ENCODE results near the gene CALML5. TPM values are rescaled to one million over a fixed set of nuclear protein-coding genes. Genes with fewer than 3 reads are reported as not detected.

CALML5 gene, protein sequence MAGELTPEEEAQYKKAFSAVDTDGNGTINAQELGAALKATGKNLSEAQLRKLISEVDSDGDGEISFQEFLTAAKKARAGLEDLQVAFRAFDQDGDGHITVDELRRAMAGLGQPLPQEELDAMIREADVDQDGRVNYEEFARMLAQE
- not detected for total RNA-seq

DNA sequence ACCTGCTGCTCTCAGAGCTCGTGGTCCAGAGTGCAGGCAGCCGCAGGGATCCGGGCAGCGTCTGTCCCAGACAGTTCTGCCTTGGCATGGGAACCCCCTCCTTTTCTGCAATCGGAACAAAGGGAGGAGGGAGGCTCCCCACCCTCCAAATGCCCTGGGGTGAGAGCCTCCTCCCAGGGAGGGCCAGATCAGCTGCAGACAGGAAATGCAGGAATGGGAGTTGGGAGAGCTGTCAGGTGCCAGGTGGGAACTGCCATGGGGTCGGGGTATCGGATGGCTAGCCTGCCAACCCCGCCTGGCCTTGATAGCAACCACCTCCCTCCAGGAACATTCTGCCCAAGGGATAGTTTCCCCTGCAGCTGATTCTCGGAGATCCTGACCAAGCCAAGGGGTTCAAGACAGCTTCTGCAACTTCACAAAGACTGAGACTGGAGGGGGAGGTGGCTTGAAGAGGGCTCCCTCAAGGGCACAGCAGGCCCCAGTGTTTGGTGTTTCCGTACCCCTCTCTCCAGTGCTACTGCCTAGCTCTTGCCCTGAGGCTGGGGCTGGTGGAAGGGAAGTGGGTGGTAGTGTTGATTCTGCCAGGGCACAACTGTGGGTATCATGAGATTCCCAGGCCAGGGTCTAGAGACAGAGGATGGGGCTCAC, at the start of gene CALML5:
Gene CALML5 (minus strand): TSS at position 78 of the 648 bp plus-strand sequence. CDS start 132 bp downstream, outside the sequence.
- H3K36me3 Mint-ChIP-seq, result no peaks in the 10 kb centered on the region
- CTCF ChIA-PET, result no interaction called here
- no peak for DNase-seq
- H3K4me3 Mint-ChIP-seq, result no peak within 1 kb of the TSS
- H3K4me1 Mint-ChIP-seq (ENCODE audit: low read depth), result no peaks in the 10 kb centered on the region
- no peak within 1 kb of the TSS for H3K27ac Mint-ChIP-seq
- intact Hi-C loops (cut with micrococcal nuclease), result no loop called here
- POLR2A ChIA-PET, result no interaction called here
- peaks cover 2% of the 10 kb centered on the region for H3K27me3 Mint-ChIP-seq
- H3K9me3 Mint-ChIP-seq, result no peaks in the 10 kb centered on the region

DNA sequence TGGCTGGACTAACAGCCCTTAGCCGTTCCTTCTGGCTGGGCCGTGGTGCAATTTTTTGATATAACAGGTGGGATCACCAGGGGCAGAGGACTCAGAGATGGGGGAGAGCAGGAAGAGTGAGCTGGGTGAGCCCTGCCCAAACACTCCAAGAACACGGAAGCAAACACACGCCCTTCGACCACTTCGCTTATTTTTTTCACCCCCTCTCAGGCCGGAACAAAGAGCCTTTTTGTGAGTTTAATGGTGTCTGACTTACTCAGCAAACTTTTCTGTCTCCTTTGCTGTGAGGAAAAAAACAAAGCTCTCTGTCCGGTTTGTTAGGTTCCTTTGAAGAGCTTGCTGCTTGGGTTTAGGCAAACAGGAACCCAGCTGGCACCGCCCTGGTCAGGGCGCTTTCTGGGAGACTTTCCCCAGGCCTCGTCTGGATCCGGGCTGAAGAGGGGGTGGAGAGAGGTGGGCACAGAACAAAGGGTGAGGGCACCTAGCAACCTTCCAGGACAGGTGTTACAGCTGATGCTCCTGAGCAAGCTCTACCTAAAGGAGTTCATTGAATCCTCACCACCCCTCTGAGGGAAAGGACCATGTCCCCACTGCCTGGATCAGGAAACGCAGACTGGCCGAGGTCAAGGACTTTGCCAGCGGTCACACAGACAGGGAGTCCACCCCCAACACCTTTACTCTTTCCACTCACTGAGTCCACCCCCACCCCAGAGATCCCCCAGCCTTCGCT, 48.7 kb upstream of the CALML5 start:
- no peak for DNase-seq

DNA sequence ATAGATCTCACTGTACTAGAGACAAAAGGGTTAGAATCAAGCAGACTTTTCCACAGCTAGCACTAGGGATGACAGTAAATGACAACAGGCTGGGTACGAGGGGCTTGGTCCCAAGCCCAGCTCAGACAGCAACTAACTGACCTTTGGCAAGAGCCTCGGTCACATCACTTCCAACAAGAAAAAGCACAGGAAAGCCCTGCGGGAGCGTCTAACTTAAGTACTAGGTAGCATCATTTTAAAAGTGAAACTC, 48.2 kb upstream of the CALML5 start:
- no peaks in the 10 kb centered on the region for H3K36me3 Mint-ChIP-seq
- H3K27ac Mint-ChIP-seq, result no peak overlapping the region
- H3K4me1 Mint-ChIP-seq (ENCODE audit: low read depth), result peaks cover 19% of the 10 kb centered on the region
- ChIA-PET POLR2A (no interaction called here), CTCF (no interaction called here)
- H3K9me3 Mint-ChIP-seq, result peaks cover 7% of the 10 kb centered on the region
- DNase-seq, result no peak
- H3K4me3 Mint-ChIP-seq, result no peak overlapping the region
- intact Hi-C loops (cut with micrococcal nuclease), result no loop called here
- H3K27me3 Mint-ChIP-seq, result no peaks in the 10 kb centered on the region

More for the DNA sequence above, 48.7 kb upstream of the CALML5 start:
- peaks cover 23% of the 10 kb centered on the region for H3K4me1 Mint-ChIP-seq (ENCODE audit: low read depth)
- peaks cover 3% of the 10 kb centered on the region for H3K9me3 Mint-ChIP-seq
- ChIA-PET POLR2A (interaction anchor here (0.8 kb wide), 1 partner anchor 18 kb away, joined by 3 read pairs; no protein-coding TSS in a partner anchor), CTCF (interaction anchor here (0.6 to 3.2 kb wide), 3 partner anchors 75 to 683 kb away, joined by 3 to 17 read pairs (median 9); no protein-coding TSS in a partner anchor)
- no peaks in the 10 kb centered on the region for H3K27me3 Mint-ChIP-seq
- no peak overlapping the region for H3K27ac Mint-ChIP-seq
- no peak overlapping the region for H3K4me3 Mint-ChIP-seq
- intact Hi-C loops (cut with micrococcal nuclease), result loop anchor here (2.0 kb wide), 1 partner anchor 105 kb away; no protein-coding TSS in a partner anchor
- H3K36me3 Mint-ChIP-seq, result no peaks in the 10 kb centered on the region

DNA sequence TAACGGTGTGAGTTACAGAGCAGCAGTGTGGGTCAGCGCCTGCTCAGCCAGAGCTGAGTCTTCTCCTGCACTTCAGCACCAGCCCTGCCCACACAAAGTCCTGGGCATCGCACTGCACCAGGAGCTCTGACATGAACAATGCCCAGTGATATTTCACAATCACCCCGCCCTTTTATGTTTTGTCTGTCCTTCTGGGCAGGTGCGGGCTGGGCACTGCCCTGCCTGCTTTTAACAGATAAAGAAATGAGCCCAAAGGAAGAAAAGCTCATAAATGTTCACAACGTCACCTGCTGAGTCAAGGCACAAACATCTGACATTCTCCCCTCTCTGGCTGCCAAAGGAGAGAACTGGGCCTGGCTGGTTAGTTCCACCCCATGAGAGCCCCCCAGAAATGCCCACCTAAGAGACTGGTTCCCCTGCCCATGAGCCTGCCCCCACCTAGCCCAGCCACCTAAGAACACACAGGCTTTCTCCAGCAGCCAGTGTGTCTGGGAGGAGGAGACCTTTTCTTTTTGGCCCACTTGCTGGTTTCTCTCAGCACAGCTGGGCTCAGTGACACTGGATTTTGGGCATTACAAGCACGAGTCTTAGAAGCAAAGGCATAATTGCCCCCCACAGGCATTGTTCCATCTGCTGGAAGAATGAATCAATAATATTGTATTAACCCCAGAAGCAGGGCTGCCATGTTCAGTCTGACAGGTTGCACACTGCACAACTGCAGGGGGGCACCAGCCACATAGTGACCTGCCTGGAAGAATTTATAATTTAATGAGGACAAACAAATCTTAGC, 47.7 kb upstream of the CALML5 start:
- H3K4me3 Mint-ChIP-seq, result no peak overlapping the region
- POLR2A ChIA-PET, result no interaction called here
- DNase-seq, result no peak
- CTCF ChIA-PET, result no interaction called here
- H3K27ac Mint-ChIP-seq, result no peak overlapping the region
- peaks cover 7% of the 10 kb centered on the region for H3K9me3 Mint-ChIP-seq
- intact Hi-C loops (cut with micrococcal nuclease), result no loop called here
- peaks cover 14% of the 10 kb centered on the region for H3K4me1 Mint-ChIP-seq (ENCODE audit: low read depth)
- H3K27me3 Mint-ChIP-seq, result no peaks in the 10 kb centered on the region
- H3K36me3 Mint-ChIP-seq, result no peaks in the 10 kb centered on the region

DNA sequence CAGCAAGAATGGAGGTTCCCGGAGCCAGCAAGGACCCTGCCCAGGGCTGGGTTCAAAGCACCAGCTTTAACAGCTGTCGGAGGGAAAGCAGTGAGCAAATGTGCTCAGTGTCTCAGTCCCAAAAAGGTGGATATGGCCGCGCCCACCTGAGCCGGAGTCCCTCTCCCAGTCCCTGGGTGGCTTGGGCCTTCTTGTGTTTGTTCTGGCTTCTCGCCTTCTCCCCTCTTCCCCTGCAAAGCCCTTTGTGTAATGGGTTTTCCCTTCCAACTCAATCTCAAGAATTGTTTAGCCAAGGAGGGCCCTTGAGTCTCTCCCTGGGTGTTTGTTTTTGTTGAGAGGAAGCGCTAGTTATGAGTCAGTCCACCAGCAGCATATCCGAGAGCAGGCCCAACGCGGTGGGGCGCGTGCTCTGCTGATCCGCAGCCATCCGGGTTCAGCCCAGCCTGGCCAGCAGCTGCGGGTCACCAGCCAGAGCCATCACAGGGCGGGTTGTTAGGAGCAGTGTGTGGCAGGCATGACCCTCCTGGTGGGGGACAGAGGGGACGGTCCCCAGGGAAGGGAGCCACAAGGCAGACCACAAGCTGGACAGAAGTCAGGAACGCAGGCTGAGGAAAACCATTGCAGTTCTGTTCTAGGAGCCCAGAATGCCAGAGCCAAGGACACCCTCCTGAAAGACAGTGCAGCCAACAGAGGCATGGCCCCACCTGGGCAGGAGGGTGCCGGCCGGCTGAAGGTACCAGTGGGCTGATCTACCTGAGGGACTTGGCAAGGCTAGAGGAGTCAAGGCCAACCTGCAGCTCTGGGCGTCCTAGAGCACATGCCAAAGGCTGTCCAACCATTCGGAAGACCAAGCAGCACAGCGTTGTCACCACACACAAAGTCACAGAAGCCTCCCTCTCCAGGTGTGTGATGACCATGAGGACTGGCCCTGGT, 46.7 kb upstream of the CALML5 start:
- DNase-seq, result no peak
- no peak overlapping the region for H3K4me3 Mint-ChIP-seq
- no peak overlapping the region for H3K27ac Mint-ChIP-seq
- peaks cover 5% of the 10 kb centered on the region for H3K4me1 Mint-ChIP-seq (ENCODE audit: low read depth)
- POLR2A ChIA-PET, result no interaction called here
- H3K36me3 Mint-ChIP-seq, result peaks cover 2% of the 10 kb centered on the region
- intact Hi-C loops (cut with micrococcal nuclease), result no loop called here
- H3K9me3 Mint-ChIP-seq, result peaks cover 10% of the 10 kb centered on the region
- no peaks in the 10 kb centered on the region for H3K27me3 Mint-ChIP-seq
- CTCF ChIA-PET, result interaction anchor here (0.8 kb wide), 1 partner anchor 77 kb away, joined by 5 read pairs; no protein-coding TSS in a partner anchor

DNA sequence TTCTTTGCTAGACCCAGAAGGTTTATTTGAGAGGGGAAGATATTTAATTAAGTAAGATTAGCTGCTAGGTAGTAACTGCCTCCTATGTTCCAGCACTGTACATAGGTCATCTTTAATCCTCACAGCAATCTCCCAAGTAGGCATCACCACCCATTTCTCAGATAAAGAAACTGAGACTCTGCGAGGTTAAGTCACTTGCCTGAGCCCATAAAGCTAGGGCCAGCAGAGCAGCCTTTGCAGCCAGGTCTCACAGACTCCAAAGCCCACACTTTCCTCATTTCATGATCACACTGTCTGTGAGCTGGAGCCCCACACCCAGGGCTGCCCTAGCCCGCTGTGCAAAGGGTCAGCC, 46.0 kb upstream of the CALML5 start:
- H3K27ac Mint-ChIP-seq, result no peak overlapping the region
- peaks cover 2% of the 10 kb centered on the region for H3K36me3 Mint-ChIP-seq
- CTCF ChIA-PET, result interaction anchor here (0.8 kb wide), 1 partner anchor 77 kb away, joined by 5 read pairs; no protein-coding TSS in a partner anchor
- no peaks in the 10 kb centered on the region for H3K27me3 Mint-ChIP-seq
- intact Hi-C loops (cut with micrococcal nuclease), result no loop called here
- no peak for DNase-seq
- no peak overlapping the region for H3K4me3 Mint-ChIP-seq
- peaks cover 12% of the 10 kb centered on the region for H3K9me3 Mint-ChIP-seq
- H3K4me1 Mint-ChIP-seq (ENCODE audit: low read depth), result no peaks in the 10 kb centered on the region
- POLR2A ChIA-PET, result no interaction called here

DNA sequence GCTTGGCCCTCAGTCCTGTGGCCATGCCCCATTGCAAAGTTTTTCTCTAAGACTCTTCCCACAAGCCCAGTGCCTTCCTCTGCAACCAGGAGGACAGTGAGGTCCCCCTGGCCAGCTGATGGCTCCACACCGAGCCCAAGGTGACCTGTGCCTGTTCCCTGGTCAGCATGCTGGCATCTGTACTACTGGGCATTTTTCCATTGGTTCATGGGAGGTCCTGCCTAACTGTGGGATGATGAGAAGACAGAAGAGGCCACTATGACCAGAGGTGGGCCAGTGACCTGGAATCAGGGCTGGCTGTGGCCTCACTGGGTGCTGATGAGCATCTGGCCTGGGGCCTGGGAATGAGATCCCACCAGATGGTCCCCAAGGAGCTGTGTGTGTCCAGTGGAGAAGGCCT, 45.6 kb upstream of the CALML5 start:
- H3K27ac Mint-ChIP-seq, result no peak overlapping the region
- H3K4me3 Mint-ChIP-seq, result no peak overlapping the region
- intact Hi-C loops (cut with micrococcal nuclease), result no loop called here
- CTCF ChIA-PET, result interaction anchor here (0.8 kb wide), 1 partner anchor 78 kb away, joined by 5 read pairs; no protein-coding TSS in a partner anchor
- peaks cover 12% of the 10 kb centered on the region for H3K9me3 Mint-ChIP-seq
- POLR2A ChIA-PET, result no interaction called here
- H3K36me3 Mint-ChIP-seq, result peaks cover 2% of the 10 kb centered on the region
- DNase-seq, result no peak
- H3K4me1 Mint-ChIP-seq (ENCODE audit: low read depth), result no peaks in the 10 kb centered on the region
- no peaks in the 10 kb centered on the region for H3K27me3 Mint-ChIP-seq

DNA sequence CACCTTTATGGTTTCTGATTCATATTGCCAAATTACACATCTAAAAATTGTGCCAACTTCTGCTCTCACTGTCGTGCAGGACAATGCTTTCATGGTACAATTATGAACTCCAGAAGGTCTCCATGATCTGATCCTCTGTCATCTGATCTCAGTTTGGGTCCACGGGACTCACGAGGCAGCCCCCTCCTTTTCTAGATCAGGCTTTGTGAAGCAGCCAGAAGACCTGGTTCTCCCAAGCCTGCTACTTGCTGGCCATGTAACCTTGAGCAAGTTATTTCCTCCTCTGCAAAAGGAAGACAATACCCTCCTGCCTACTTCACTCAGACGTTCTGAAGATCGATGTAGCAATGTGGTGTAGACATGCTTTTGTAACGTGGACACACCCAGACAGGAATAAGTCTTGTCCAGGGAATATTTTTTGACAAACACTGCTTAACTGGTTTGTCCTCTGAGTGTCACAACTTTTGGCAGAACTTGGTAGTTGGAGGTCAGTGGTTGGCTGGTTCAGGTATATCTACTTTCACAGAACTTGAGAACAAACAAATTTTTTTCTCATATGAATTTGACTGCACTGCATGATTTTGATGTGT, 44.9 kb upstream of the CALML5 start:
- Mint-ChIP-seq H3K27me3 (no peaks in the 10 kb centered on the region), H3K27ac (no peak overlapping the region), H3K4me1 (ENCODE audit: low read depth) (no peaks in the 10 kb centered on the region), H3K9me3 (peaks cover 12% of the 10 kb centered on the region), H3K4me3 (no peak overlapping the region), H3K36me3 (peaks cover 2% of the 10 kb centered on the region)
- CTCF ChIA-PET, result no interaction called here
- intact Hi-C loops (cut with micrococcal nuclease), result no loop called here
- no peak for DNase-seq
- POLR2A ChIA-PET, result no interaction called here

DNA sequence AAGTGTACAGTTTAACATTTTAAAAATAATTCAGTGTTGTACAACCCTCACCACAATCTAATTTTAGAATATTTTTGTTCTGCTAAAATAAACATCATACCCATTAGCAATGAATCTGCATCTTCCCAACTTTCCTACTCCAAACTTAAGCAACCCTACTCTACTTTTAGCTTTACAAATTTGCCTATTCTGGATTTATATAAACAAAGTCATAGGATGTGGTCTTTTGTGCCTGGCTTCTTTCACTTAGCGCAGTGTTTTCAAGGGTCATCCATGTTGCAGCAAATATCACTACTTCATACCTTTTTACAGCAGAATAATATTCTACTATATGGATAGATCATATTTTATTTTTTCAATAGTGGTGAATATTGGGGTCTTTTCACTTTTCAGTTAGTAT, 44.3 kb upstream of the CALML5 start:
- CTCF ChIA-PET, result no interaction called here

DNA sequence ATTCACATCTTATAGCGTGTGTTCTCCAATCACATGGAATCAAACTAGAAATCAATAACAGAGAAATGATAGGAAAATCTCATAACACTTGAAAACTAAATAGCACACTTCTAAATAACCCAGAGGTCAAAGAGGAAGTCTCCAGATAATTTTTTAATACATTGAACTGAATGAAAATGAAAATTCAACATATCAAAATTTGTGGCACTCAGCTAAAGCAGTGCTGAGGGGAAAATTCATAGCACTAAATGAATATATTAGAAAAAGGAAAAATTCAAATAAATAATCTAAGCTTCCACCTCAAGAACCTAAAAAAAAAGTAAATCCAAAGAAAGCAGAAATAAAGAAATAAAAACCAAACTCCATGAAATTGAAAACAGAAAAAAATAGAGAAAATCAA, 42.7 kb upstream of the CALML5 start:
- no peaks in the 10 kb centered on the region for H3K27me3 Mint-ChIP-seq
- no peak for DNase-seq
- H3K36me3 Mint-ChIP-seq, result peaks cover 2% of the 10 kb centered on the region
- intact Hi-C loops (cut with micrococcal nuclease), result no loop called here
- H3K4me3 Mint-ChIP-seq, result no peak overlapping the region
- POLR2A ChIA-PET, result no interaction called here
- CTCF ChIA-PET, result no interaction called here
- H3K9me3 Mint-ChIP-seq, result peaks cover 12% of the 10 kb centered on the region
- no peaks in the 10 kb centered on the region for H3K4me1 Mint-ChIP-seq (ENCODE audit: low read depth)
- H3K27ac Mint-ChIP-seq, result no peak overlapping the region

More for the DNA sequence above, 44.3 kb upstream of the CALML5 start:
- Mint-ChIP-seq H3K4me3 (no peak overlapping the region), H3K36me3 (peaks cover 2% of the 10 kb centered on the region), H3K27me3 (no peaks in the 10 kb centered on the region), H3K4me1 (ENCODE audit: low read depth) (no peaks in the 10 kb centered on the region), H3K9me3 (peaks cover 12% of the 10 kb centered on the region), H3K27ac (no peak overlapping the region)
- intact Hi-C loops (cut with micrococcal nuclease), result no loop called here
- DNase-seq, result no peak
- POLR2A ChIA-PET, result no interaction called here

DNA sequence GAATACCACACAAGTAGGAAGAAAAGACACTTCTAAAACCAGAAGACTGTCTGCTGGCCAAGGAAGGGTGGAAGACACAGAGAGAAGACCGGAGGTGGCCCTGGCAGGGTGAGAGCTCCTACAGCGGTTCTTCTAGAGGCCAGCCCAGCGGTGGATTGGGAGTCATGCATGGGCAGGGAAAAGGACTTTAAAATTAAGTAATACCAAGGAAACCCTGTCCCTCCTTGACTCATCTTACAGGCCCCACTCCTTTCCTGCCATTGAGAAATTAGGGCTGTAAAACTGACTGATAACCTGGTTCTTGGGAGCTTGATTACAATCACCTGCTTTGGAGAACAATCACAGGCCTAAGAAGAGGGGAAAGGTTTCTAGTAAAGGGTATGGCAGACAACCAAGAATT, 41.5 kb upstream of the CALML5 start:
- Mint-ChIP-seq H3K27me3 (no peaks in the 10 kb centered on the region), H3K4me1 (ENCODE audit: low read depth) (no peaks in the 10 kb centered on the region), H3K36me3 (peaks cover 2% of the 10 kb centered on the region), H3K27ac (no peak overlapping the region), H3K4me3 (no peak overlapping the region), H3K9me3 (peaks cover 12% of the 10 kb centered on the region)
- intact Hi-C loops (cut with micrococcal nuclease), result no loop called here
- DNase-seq, result no peak
- ChIA-PET POLR2A (no interaction called here), CTCF (no interaction called here)

Measured in activated CD4-positive, alpha-beta memory T cell treated with anti-CD3 and anti-CD28 coated beads for 36 hours (primary cell).